HUES64 (cell line): Measurements from ENCODE around the gene DLG2.
"Not testable (repeated sequence)": the region's sequence is repeated elsewhere in the genome, so short reads cannot be mapped to it uniquely, and the experiment has no call there.

ENCODE experiments used
- H3K27ac ChIP-seq: 2 replicates; pipeline ENCODE4 v1.7.0; 2013; ENCODE audit warnings: low read depth, low read length, inconsistent platforms
- H3K27me3 ChIP-seq: 2 replicates; pipeline ENCODE4 v1.6.1; 2013; ENCODE audit warnings: mild to moderate bottlenecking, low read length; ENCODE audit not compliant: insufficient read depth
- H3K36me3 ChIP-seq: 2 replicates; pipeline ENCODE4 v1.6.1; 2013; ENCODE audit warnings: mild to moderate bottlenecking, low read length; ENCODE audit not compliant: insufficient read depth
- H3K4me1 ChIP-seq: 2 replicates; pipeline ENCODE4 v1.6.1; 2013; ENCODE audit warnings: mild to moderate bottlenecking, low read length, moderate library complexity; ENCODE audit not compliant: insufficient read depth
- H3K4me3 ChIP-seq: 2 replicates; pipeline ENCODE4 v1.5.1; 2013; ENCODE audit warnings: mild to moderate bottlenecking, low read length, moderate library complexity
- H3K9ac ChIP-seq: 2 replicates; pipeline ENCODE4 v1.6.1; 2013; ENCODE audit warnings: mild to moderate bottlenecking, low read depth, low read length
- H3K9me3 ChIP-seq: 2 replicates; pipeline ENCODE4 v1.6.1; 2013; ENCODE audit warnings: low read depth, low read length; ENCODE audit not compliant: insufficient read depth
- WGBS: fragments of 150-250, 120-280 bp; methylation state at CpG from one replicate; pipeline ENCODE4 v1.1.7; 2013; ENCODE audit warnings: missing lambda C conversion rate; 5-methylcytosine and 5-hydroxymethylcytosine counted together

The DLG2 gene

GRCh38 chr11:85232559-85232958 lies 394.6 kb downstream of the DLG2 start:
- Histone ChIP-seq H3K4me1 (peaks cover 9% of the 10 kb centered on the region; the same call in 1 of the 2 replicates), H3K9ac (no peak overlapping the region), H3K27ac (no peak overlapping the region), H3K4me3 (no peak overlapping the region), H3K27me3 (no peaks in the 10 kb centered on the region), H3K9me3 (peaks cover 2% of the 10 kb centered on the region; the same call in 1 of the 2 replicates), H3K36me3 (no peaks in the 10 kb centered on the region)
- 86% methylated on average over 2 of the region's 2 CpGs for WGBS

- Histone ChIP-seq H3K27ac (no peak overlapping the region), H3K9me3 (peaks cover 2% of the 10 kb centered on the region; the same call in 1 of the 2 replicates), H3K36me3 (no peaks in the 10 kb centered on the region), H3K27me3 (no peaks in the 10 kb centered on the region), H3K4me1 (peaks cover 9% of the 10 kb centered on the region; the same call in 1 of the 2 replicates), H3K4me3 (no peak overlapping the region), H3K9ac (no peak overlapping the region)
- 90% methylated on average over 4 of the region's 4 CpGs for WGBS
Observed at GRCh38 chr11:85231588-85231987, 395.6 kb downstream of the DLG2 start.

DNA sequence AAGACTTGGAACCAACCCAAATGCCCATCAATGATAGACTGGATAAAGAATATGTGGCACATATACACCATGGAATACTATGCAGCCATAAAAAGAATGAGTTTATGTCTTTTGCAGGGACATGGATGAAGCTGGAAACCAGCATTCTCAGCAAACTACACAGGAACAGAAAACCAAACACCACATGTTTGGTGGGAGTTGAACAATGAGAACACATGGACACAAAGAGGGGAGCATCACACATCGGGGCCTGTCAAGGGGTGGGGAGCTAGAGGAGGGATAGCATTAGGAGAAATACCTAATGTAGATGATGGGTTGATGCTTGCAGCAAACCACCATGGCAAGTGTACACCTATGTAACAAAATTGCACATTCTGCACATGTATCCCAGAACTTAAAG lies 397.4 kb downstream of the DLG2 start:
- WGBS, result 96% methylated on average over 1 of the region's 1 CpG
- H3K4me1 ChIP-seq, H3K4me3 ChIP-seq, H3K27ac ChIP-seq, H3K36me3 ChIP-seq, H3K27me3 ChIP-seq, H3K9ac ChIP-seq, H3K9me3 ChIP-seq: not testable (repeated sequence)

- Histone ChIP-seq H3K27me3 (no peaks in the 10 kb centered on the region), H3K9me3 (peaks cover 5% of the 10 kb centered on the region; the same call in 1 of the 2 replicates), H3K27ac (no peak overlapping the region), H3K9ac (no peak overlapping the region), H3K36me3 (no peaks in the 10 kb centered on the region), H3K4me3 (no peak overlapping the region), H3K4me1 (no peaks in the 10 kb centered on the region)
- 86% methylated on average over 1 of the region's 2 CpGs for WGBS
Observed at GRCh38 chr11:85196968-85197367, 430.2 kb downstream of the DLG2 start.

GRCh38 chr11:85195934-85196333 lies 431.2 kb downstream of the DLG2 start:
- 92% methylated on average over 1 of the region's 3 CpGs for WGBS
- Histone ChIP-seq H3K27ac (no peak overlapping the region), H3K36me3 (no peaks in the 10 kb centered on the region), H3K4me3 (no peak overlapping the region), H3K9ac (no peak overlapping the region), H3K4me1 (no peaks in the 10 kb centered on the region), H3K9me3 (no peaks in the 10 kb centered on the region), H3K27me3 (no peaks in the 10 kb centered on the region)

DNA sequence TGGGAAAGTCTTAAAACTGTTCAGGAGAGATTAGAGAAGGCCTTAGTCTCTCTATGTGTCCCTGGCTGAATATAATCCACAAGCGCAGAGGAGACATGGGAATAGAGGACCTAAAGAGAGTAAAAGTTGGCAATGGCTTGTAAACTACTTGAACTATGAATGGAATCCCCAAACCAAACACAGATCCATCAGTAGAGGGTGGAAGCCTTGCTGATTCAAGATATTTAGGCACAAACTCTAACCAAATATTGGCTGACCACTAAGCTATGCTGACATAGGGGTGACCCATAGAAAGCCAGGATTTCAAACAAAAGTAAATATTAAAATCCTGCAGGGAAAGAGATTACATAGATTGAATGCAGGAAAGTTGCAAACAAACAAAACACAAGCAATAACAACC lies 439.2 kb downstream of the DLG2 start:
- no peaks in the 10 kb centered on the region for H3K9me3 ChIP-seq
- peaks cover under 1% of the 10 kb centered on the region; the same call in 1 of the 2 replicates for H3K4me1 ChIP-seq
- H3K9ac ChIP-seq, result no peak overlapping the region
- H3K4me3 ChIP-seq, result no peak overlapping the region
- H3K36me3 ChIP-seq, result no peaks in the 10 kb centered on the region
- 94% methylated on average over 1 of the region's 1 CpG for WGBS
- H3K27me3 ChIP-seq, result no peaks in the 10 kb centered on the region
- H3K27ac ChIP-seq, result no peak overlapping the region

DNA sequence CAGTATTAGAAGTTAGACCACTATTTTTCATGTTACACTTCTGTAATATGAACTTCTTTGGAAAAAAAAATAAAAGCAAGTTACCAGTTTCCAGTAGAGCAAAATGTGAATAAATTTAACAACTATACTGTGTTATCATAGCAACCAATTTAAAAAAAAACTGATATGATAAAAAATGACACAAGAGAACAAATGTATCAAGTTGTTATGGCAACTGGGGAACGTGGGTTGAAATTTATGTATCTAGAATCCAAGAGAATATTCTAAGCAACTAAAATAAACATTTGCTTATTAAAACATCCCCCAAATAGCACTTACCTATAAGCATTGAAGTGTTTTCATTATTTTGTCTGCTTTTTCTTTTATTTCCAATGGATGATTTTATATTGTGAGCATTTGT lies 442.4 kb downstream of the DLG2 start:
- Histone ChIP-seq H3K4me1 (peaks cover 3% of the 10 kb centered on the region), H3K9me3 (no peaks in the 10 kb centered on the region), H3K27me3 (no peaks in the 10 kb centered on the region), H3K27ac (no peak overlapping the region), H3K4me3 (no peak overlapping the region), H3K9ac (no peak overlapping the region), H3K36me3 (no peaks in the 10 kb centered on the region)
- no CpG with 5 or more reads among the region's 1 CpG for WGBS

DNA sequence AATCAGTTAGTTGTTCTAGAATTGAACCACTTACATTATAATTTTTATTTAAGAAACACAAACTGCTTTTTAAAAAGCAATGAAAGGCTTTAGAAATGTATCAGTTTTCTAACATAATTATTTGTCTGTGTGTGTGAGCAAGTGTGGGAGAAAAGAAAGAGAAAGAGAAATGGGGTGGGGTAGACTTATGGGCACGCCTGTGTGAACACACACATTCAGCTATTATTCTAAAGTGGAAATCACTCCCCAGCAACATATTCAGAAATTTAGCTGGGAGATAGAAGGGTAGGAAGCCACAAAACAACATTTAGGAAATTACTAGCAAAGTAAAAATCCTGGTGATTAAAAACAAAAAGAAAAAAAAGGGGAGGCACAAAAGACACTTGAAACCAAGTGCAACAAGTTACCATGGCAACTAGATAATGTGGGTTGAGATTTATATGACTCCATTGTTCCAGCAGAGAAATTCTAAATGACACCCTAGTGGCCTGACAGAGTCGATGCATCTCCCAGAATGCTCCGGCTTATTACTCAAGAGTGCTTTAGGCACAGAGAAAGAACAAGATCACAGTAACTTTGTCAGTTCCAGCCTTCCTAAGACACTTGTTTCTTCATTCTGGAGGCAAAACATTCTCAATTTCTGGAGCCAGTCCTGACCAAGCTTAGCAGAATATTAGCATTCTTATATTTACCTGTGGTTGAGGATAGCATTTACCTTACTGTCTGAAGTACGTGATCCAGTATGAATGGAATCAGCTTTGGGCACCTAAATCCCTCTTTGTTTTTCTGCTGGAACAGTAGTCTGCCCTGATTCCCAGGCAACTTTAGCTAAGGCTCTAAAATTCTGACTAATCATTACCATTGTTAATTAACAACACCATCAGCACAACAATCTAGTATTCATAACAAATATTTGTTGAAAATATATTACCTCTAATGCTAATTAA lies 444.4 kb downstream of the DLG2 start:
- Histone ChIP-seq H3K27ac (no peak overlapping the region), H3K9ac (no peak overlapping the region), H3K27me3 (no peaks in the 10 kb centered on the region), H3K9me3 (no peaks in the 10 kb centered on the region), H3K4me1 (peaks cover 3% of the 10 kb centered on the region), H3K4me3 (no peak overlapping the region), H3K36me3 (no peaks in the 10 kb centered on the region)
- 80% methylated on average over 3 of the region's 4 CpGs for WGBS

DNA sequence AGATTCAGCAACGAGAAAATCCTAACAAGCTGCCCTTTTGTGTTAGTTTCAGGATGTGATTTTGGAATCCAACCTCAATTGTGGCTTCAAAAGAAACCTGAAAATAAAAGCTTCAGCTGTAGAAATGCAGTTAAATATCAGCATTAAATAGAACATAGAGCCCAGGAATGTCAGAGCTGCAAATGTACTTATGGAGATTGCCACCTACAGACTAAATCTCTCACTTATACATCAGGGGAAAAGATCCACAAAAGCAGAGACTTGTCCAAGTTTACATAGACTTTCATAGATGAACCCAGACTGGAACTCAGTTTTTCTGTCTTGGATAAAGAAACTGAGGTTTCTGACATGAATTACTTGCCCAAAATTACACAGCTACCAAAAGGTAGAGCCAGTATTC lies 446.6 kb downstream of the DLG2 start:
- H3K9me3 ChIP-seq, result peaks cover 4% of the 10 kb centered on the region; the same call in 1 of the 2 replicates
- 91% methylated on average over 1 of the region's 1 CpG for WGBS
- H3K36me3 ChIP-seq, result no peaks in the 10 kb centered on the region
- H3K4me1 ChIP-seq, result peaks cover 3% of the 10 kb centered on the region
- no peak overlapping the region for H3K27ac ChIP-seq
- no peak overlapping the region for H3K9ac ChIP-seq
- H3K27me3 ChIP-seq, result no peaks in the 10 kb centered on the region
- H3K4me3 ChIP-seq, result no peak overlapping the region

DNA sequence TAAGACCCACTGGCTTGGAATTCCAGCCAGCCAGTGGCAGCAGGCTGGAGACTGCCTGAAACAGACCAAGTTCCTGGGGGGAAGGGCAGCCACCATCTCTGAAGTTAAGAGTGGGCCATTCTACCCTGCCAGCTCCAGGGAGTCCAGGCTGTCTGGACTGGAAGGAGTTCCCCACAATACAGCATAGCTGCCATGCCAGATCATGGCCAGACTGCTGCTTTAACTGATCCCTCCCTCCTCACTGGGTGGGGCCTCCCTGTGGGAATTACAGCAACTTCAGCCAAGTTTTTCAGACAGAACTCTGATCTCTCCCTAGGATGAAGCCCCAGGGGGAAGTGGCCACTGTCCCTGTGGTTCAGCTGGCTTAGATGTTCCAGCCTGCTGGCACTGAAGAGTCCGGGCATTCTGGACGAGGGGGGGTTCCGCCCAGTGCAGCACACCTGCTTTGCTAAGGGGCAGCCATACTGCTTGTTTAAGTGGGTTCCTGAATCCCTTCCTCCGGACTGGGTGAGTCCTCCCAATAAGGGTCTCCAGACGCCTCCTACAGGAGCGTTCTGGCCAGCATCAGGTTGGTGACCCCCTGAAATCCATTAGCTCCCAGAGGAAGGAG lies 455.4 kb downstream of the DLG2 start:
- Histone ChIP-seq H3K9ac (no peak overlapping the region), H3K4me1 (peaks cover 27% of the 10 kb centered on the region), H3K9me3 (peaks cover 10% of the 10 kb centered on the region; the same call in 1 of the 2 replicates), H3K36me3 (no peaks in the 10 kb centered on the region), H3K27me3 (no peaks in the 10 kb centered on the region), H3K27ac (no peak overlapping the region), H3K4me3 (no peak overlapping the region)
- 94% methylated on average over 6 of the region's 6 CpGs for WGBS

DNA sequence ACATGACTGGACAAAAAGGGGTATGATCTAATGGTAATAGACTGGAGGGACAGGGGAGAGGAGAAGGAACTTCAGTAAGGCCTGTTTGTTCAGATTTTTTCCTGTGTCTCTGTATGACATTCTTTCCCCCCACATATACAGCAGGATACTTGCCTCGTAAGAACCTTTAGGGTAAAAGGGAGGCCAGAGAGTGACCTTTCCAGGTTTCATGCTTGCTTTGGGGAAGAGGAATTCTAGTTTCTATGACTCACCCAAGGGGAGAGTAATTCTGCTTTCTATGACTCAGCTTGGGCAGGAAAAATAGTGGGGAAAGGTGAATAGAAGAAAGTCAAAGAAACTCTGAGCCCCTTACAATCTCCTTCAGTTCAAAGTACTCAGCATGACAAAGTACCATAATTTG lies 457.0 kb downstream of the DLG2 start:
- no peak overlapping the region for H3K4me3 ChIP-seq
- H3K4me1 ChIP-seq, result peaks cover 27% of the 10 kb centered on the region
- WGBS, result 43% methylated on average over 1 of the region's 1 CpG

More for the DNA sequence above, 457.0 kb downstream of the DLG2 start:
- no peaks in the 10 kb centered on the region for H3K27me3 ChIP-seq
- H3K27ac ChIP-seq, result peak overlapping the region; percentile 52; the same call in 1 of the 2 replicates
- no peaks in the 10 kb centered on the region for H3K36me3 ChIP-seq
- no peak overlapping the region for H3K9ac ChIP-seq
- peaks cover 6% of the 10 kb centered on the region; the same call in 1 of the 2 replicates for H3K9me3 ChIP-seq
